Type B pancreatic cell (in vitro differentiated cells): ENCODE results near the gene CDK18. TPM values are rescaled to one million over a fixed set of nuclear protein-coding genes. Genes with fewer than 3 reads are reported as not detected.

Experiments used
- DNase-seq: peaks from one replicate; pipeline ENCODE4 v3.0.0; 2021; ENCODE audit warnings: mixed read lengths; ENCODE audit not compliant: unreplicated experiment; ENCODE audit errors: extremely low spot score
- H3K27ac Mint-ChIP-seq: 2 replicates; pipeline ENCODE4 v1.8.0; 2021; ENCODE audit warnings: mild to moderate bottlenecking, mixed read lengths
- H3K27me3 Mint-ChIP-seq: 2 replicates; pipeline ENCODE4 v1.8.0; 2021; ENCODE audit warnings: mixed read lengths
- H3K36me3 Mint-ChIP-seq: 2 replicates; pipeline ENCODE4 v1.8.0; 2021; ENCODE audit warnings: mixed read lengths
- H3K4me1 Mint-ChIP-seq: one replicate; pipeline ENCODE4 v1.8.0; 2021; ENCODE audit warnings: mixed read lengths; ENCODE audit not compliant: unreplicated experiment
- H3K4me3 Mint-ChIP-seq: 2 replicates; pipeline ENCODE4 v1.8.0; 2021; ENCODE audit warnings: mild to moderate bottlenecking, mixed read lengths
- H3K9me3 Mint-ChIP-seq: 2 replicates; pipeline ENCODE4 v1.8.0; 2021; ENCODE audit warnings: mixed read lengths
- CTCF ChIP-seq: fragments of 200-600 bp; sonication (generic); conservative IDR thresholded peaks from 2 replicates; pipeline ENCODE4 v1.5.0; 2021; ENCODE audit warnings: antibody characterized with exemption, mild to moderate bottlenecking
- total RNA-seq: library from RNA; stranded (reverse); gene quantifications from 2 replicates; pipeline ENCODE4 v1.2.1, GENCODE V29; 2021; ENCODE audit warnings: low replicate concordance

CDK18 gene
- total RNA-seq, 1 donor from 2014 or later = 19.3 TPM

GRCh38 chr1:205458777-205459566, 45.5 kb upstream of the CDK18 start:
- peaks cover 3% of the 10 kb centered on the region for H3K4me1 Mint-ChIP-seq
- H3K27me3 Mint-ChIP-seq = peaks cover 64% of the 10 kb centered on the region
- no peak for TF ChIP-seq CTCF
- no peaks in the 10 kb centered on the region for H3K9me3 Mint-ChIP-seq
- no peaks in the 10 kb centered on the region for H3K36me3 Mint-ChIP-seq
- peak overlapping the region; percentile 3 for H3K27ac Mint-ChIP-seq
- DNase-seq = no peak
- H3K4me3 Mint-ChIP-seq = peak overlapping the region; percentile 50

- Mint-ChIP-seq H3K27me3 (peaks cover 39% of the 10 kb centered on the region), H3K36me3 (no peaks in the 10 kb centered on the region), H3K9me3 (no peaks in the 10 kb centered on the region), H3K27ac (no peak overlapping the region), H3K4me3 (no peak overlapping the region), H3K4me1 (peaks cover 9% of the 10 kb centered on the region)
- TF ChIP-seq CTCF = no peak
- no peak for DNase-seq
These were observed 39.1 kb upstream of the CDK18 start for GRCh38 chr1:205465392-205465791.

- Mint-ChIP-seq H3K4me3 (no peak overlapping the region), H3K9me3 (no peaks in the 10 kb centered on the region), H3K27ac (peak overlapping the region; percentile 32), H3K4me1 (peaks cover 9% of the 10 kb centered on the region), H3K36me3 (no peaks in the 10 kb centered on the region), H3K27me3 (peaks cover 35% of the 10 kb centered on the region)
- no peak for TF ChIP-seq CTCF
- DNase-seq = no peak
These were observed 37.8 kb upstream of the CDK18 start for GRCh38 chr1:205466595-205467220.

- Mint-ChIP-seq H3K27me3 (peaks cover 59% of the 10 kb centered on the region), H3K27ac (no peak overlapping the region), H3K9me3 (peaks cover 5% of the 10 kb centered on the region), H3K4me1 (peaks cover 23% of the 10 kb centered on the region), H3K4me3 (no peak overlapping the region), H3K36me3 (no peaks in the 10 kb centered on the region)
- no peak for TF ChIP-seq CTCF
- DNase-seq = no peak
These were observed 34.3 kb upstream of the CDK18 start for GRCh38 chr1:205470131-205470530.

GRCh38 chr1:205472737-205473441, 31.6 kb upstream of the CDK18 start:
- DNase-seq = no peak
- no peak overlapping the region for H3K4me3 Mint-ChIP-seq
- H3K27ac Mint-ChIP-seq = no peak overlapping the region
- no peak for TF ChIP-seq CTCF
- no peaks in the 10 kb centered on the region for H3K36me3 Mint-ChIP-seq
- H3K4me1 Mint-ChIP-seq = peaks cover 14% of the 10 kb centered on the region
- peaks cover 48% of the 10 kb centered on the region for H3K27me3 Mint-ChIP-seq
- H3K9me3 Mint-ChIP-seq = peaks cover 10% of the 10 kb centered on the region
